GM12878 (cell line): ENCODE measurements around the gene KYAT1. TPM values are rescaled to one million over a fixed set of nuclear protein-coding genes. Genes with fewer than 3 reads are reported as not detected.

ENCODE experiments used
- CEBPB ChIP-seq, 2 experiments: fragments of 150-350 bp in 1 of 2; IDR thresholded peaks; 2 replicates each; pipeline ENCODE4 v1.6.1; 2012 to 2014; ENCODE audit warnings: low read depth in 2 of 2, low read length in 2 of 2, borderline replicate concordance in 1 of 2, inconsistent platforms in 1 of 2
- ETV6 ChIP-seq, 2 experiments: fragments of 450-650 bp in 1 of 2; IDR thresholded peaks in 1 of 2; conservative IDR thresholded peaks in 1 of 2; 2 replicates each; pipeline ENCODE4 v1.6.1; 2014; ENCODE audit warnings: antibody characterized with exemption in 1 of 2, borderline replicate concordance in 1 of 2, low read depth in 1 of 2, mild to moderate bottlenecking in 1 of 2, moderate library complexity in 1 of 2
- FOS ChIP-seq: IDR thresholded peaks from 3 replicates; pipeline ENCODE4 v1.6.1; 2011; ENCODE audit warnings: borderline replicate concordance; ENCODE audit not compliant: insufficient read length; ENCODE audit errors: extremely low read depth
- FOXM1 ChIP-seq: IDR thresholded peaks from 2 replicates; pipeline ENCODE4 v1.6.1; 2012; ENCODE audit warnings: low read depth, mild to moderate bottlenecking, inconsistent platforms, low read length, moderate library complexity
- HDGF ChIP-seq: fragments of 450-650 bp; IDR thresholded peaks from 2 replicates; pipeline ENCODE4 v1.6.1; 2016; ENCODE audit warnings: antibody characterized with exemption
- IRF4 ChIP-seq: IDR thresholded peaks from 2 replicates; pipeline ENCODE4 v1.6.1; 2011; ENCODE audit warnings: low read depth, low read length
- JUND ChIP-seq: IDR thresholded peaks from 2 replicates; pipeline ENCODE4 v1.6.1; 2012; ENCODE audit warnings: low read depth, mild to moderate bottlenecking, low read length, improper control_type of control experiment, moderate library complexity
- NRF1 ChIP-seq: conservative IDR thresholded peaks from 2 replicates; pipeline ENCODE4 v1.6.1; 2011; ENCODE audit warnings: mild to moderate bottlenecking, low read depth, low read length, improper control_type of control experiment
- PAX8 ChIP-seq: fragments of 450-650 bp; IDR thresholded peaks from 2 replicates; pipeline ENCODE4 v1.6.1; 2017; ENCODE audit warnings: mild to moderate bottlenecking, moderate library complexity
- POLR2AphosphoS5 ChIP-seq: IDR thresholded peaks from 2 replicates; pipeline ENCODE4 v1.6.1; 2011; ENCODE audit warnings: mild to moderate bottlenecking, low read length, inconsistent platforms
- RCOR1 ChIP-seq: conservative IDR thresholded peaks from 2 replicates; pipeline ENCODE4 v1.6.1; 2012; ENCODE audit warnings: low read depth, low read length, improper control_type of control experiment
- SREBF2 ChIP-seq: IDR thresholded peaks from 2 replicates; pipeline ENCODE4 v1.6.1; 2012; ENCODE audit warnings: mild to moderate bottlenecking, low read length
- SUZ12 ChIP-seq: fragments of 200-600 bp; sonication (generic); IDR thresholded peaks from one replicate; pipeline ENCODE4 v1.6.1; 2018; ENCODE audit warnings: antibody characterized with exemption, mild to moderate bottlenecking; ENCODE audit not compliant: unreplicated experiment
- TCF3 ChIP-seq: IDR thresholded peaks from 2 replicates; pipeline ENCODE4 v1.6.1; 2012; ENCODE audit warnings: low read depth, mild to moderate bottlenecking, low read length, borderline replicate concordance; ENCODE audit not compliant: insufficient read depth
- ZNF274 ChIP-seq: IDR thresholded peaks from one replicate; pipeline ENCODE4 v1.8.0; 2011; ENCODE audit not compliant: insufficient read length, insufficient read depth
- ZNF687 ChIP-seq: fragments of 450-650 bp; IDR thresholded peaks from 2 replicates; pipeline ENCODE4 v1.6.1; 2017; ENCODE audit warnings: mild to moderate bottlenecking, moderate library complexity
- polyA plus RNA-seq, 11 experiments: library from polyadenylated mRNA; depleted of rRNA in 4 of 11; unstranded in 6 of 11; stranded (reverse) in 5 of 11; fragments of >200 nt; fragmentation: Nextera tagmentation in 4 of 11; fragmentation: Illumina TruSeq in 1 of 11; extraction: Ambion mirVana in 4 of 11; extraction: Trizol in 1 of 11; gene quantifications; 1 replicate in 1 of 11; 2 replicates in 10 of 11; pipeline versions ENCODE4 v1.2.1 to v1.2.3, GENCODE V29; 2011 to 2016; ENCODE audit warnings: inconsistent platforms in 2 of 11, missing spikeins in 2 of 11, low read depth in 1 of 11
- total RNA-seq, 4 experiments: library from RNA; depleted of rRNA in 3 of 4; stranded (reverse); fragments of >200 nt in 3 of 4; fragmentation: Illumina TruSeq in 1 of 4; extraction: Trizol in 1 of 4; gene quantifications; 2 replicates each; pipeline versions ENCODE4 v1.2.1 to v1.2.3, GENCODE V29; 2013 to 2021
- TF ChIP-seq, protein P1 (sequence below): IDR thresholded peaks from 2 replicates; pipeline ENCODE4 v1.6.1; 2012; ENCODE audit warnings: low read depth, low read length, improper control_type of control experiment
- TF ChIP-seq, protein P2 (sequence below): fragments of 450-650 bp; IDR thresholded peaks from 2 replicates; pipeline ENCODE4 v1.6.1; 2014; ENCODE audit warnings: mild to moderate bottlenecking
- TF ChIP-seq, protein P3 (sequence below): fragments of 450-650 bp; IDR thresholded peaks from 2 replicates; pipeline ENCODE4 v1.6.1; 2017; ENCODE audit warnings: mild to moderate bottlenecking, moderate library complexity

Gene KYAT1
- total and polyA plus RNA-seq, 10 of the 15 experiments (the other 5 are each of a cell fraction or from before 2014, with no cell fraction given), result 5.8 to 15.7 (median 11.4) TPM

GRCh38 chr9:128881884-128882676 lies at the start of gene KYAT1, which contains the start of gene LRRC8A (continued):
- TF ChIP-seq NRF1 (no peak), TCF3 (no peak), IRF4 (no peak), CEBPB (IDR thresholded peaks at IDR 0.05; ENCODE audit: borderline replicate concordance in 1 of 2, low read depth in 2 of 2, low read length in 2 of 2) (no peak), HDGF (0 out of 2 replicates have a peak, but pooled peaks have one; percentile 14), SREBF2 (no peak), ZNF274 (no peak), PAX8 (no peak), ETV6 (conservative IDR thresholded peaks at IDR 0.05 in 1 of 2, IDR thresholded peaks at IDR 0.05 in 1 of 2; ENCODE audit: borderline replicate concordance in 1 of 2, low read depth in 1 of 2) (no peak), RCOR1 (no peak), FOXM1 (no peak), ZNF687 (peak; percentile 46; the same call in 1 of the 2 replicates), JUND (peak; percentile 63; the same call in 1 of the 2 replicates), FOS (no peak), SUZ12 (no peak), POLR2AphosphoS5 (peak; percentile 76; the same call in 1 of the 2 replicates)
- TF ChIP-seq, protein P1, sequence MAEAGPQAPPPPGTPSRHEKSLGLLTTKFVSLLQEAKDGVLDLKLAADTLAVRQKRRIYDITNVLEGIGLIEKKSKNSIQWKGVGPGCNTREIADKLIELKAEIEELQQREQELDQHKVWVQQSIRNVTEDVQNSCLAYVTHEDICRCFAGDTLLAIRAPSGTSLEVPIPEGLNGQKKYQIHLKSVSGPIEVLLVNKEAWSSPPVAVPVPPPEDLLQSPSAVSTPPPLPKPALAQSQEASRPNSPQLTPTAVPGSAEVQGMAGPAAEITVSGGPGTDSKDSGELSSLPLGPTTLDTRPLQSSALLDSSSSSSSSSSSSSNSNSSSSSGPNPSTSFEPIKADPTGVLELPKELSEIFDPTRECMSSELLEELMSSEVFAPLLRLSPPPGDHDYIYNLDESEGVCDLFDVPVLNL, result peak; percentile 56; the same call in 1 of the 2 replicates
- TF ChIP-seq, protein P2, sequence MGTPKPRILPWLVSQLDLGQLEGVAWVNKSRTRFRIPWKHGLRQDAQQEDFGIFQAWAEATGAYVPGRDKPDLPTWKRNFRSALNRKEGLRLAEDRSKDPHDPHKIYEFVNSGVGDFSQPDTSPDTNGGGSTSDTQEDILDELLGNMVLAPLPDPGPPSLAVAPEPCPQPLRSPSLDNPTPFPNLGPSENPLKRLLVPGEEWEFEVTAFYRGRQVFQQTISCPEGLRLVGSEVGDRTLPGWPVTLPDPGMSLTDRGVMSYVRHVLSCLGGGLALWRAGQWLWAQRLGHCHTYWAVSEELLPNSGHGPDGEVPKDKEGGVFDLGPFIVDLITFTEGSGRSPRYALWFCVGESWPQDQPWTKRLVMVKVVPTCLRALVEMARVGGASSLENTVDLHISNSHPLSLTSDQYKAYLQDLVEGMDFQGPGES, result no peak
- TF ChIP-seq, protein P3, sequence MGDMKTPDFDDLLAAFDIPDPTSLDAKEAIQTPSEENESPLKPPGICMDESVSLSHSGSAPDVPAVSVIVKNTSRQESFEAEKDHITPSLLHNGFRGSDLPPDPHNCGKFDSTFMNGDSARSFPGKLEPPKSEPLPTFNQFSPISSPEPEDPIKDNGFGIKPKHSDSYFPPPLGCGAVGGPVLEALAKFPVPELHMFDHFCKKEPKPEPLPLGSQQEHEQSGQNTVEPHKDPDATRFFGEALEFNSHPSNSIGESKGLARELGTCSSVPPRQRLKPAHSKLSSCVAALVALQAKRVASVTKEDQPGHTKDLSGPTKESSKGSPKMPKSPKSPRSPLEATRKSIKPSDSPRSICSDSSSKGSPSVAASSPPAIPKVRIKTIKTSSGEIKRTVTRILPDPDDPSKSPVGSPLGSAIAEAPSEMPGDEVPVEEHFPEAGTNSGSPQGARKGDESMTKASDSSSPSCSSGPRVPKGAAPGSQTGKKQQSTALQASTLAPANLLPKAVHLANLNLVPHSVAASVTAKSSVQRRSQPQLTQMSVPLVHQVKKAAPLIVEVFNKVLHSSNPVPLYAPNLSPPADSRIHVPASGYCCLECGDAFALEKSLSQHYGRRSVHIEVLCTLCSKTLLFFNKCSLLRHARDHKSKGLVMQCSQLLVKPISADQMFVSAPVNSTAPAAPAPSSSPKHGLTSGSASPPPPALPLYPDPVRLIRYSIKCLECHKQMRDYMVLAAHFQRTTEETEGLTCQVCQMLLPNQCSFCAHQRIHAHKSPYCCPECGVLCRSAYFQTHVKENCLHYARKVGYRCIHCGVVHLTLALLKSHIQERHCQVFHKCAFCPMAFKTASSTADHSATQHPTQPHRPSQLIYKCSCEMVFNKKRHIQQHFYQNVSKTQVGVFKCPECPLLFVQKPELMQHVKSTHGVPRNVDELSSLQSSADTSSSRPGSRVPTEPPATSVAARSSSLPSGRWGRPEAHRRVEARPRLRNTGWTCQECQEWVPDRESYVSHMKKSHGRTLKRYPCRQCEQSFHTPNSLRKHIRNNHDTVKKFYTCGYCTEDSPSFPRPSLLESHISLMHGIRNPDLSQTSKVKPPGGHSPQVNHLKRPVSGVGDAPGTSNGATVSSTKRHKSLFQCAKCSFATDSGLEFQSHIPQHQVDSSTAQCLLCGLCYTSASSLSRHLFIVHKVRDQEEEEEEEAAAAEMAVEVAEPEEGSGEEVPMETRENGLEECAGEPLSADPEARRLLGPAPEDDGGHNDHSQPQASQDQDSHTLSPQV, result no peak
